Measurements from ENCODE around the gene TBC1D22A. TPM values are rescaled to one million over a fixed set of nuclear protein-coding genes. Genes with fewer than 3 reads are reported as not detected.

Gene TBC1D22A
- total and polyA plus RNA-seq, 9 of the 15 experiments (the other 6 are each of a cell fraction or from before 2014, with no cell fraction given) = 0.20 to 11.5 (median 5.2) TPM

GRCh38 chr22:47032091-47032943, 269.9 kb downstream of the TBC1D22A start (continued):
- TF ChIP-seq ZNF347 (CRISPR knock-in tag; IDR thresholded peaks at IDR 0.05; ENCODE audit: low read depth) (no peak), NKRF (IDR thresholded peaks at IDR 0.05; ENCODE audit: borderline replicate concordance) (no peak), EGR1 (conservative IDR thresholded peaks at IDR 0.05) (no peak), ZNF175 (CRISPR knock-in tag; IDR thresholded peaks at IDR 0.05; ENCODE audit: low read depth) (no peak), NCOR1 (IDR thresholded peaks at IDR 0.05) (no peak), GMEB1 (CRISPR knock-in tag; IDR thresholded peaks at IDR 0.05) (no peak), LARP7 (IDR thresholded peaks at IDR 0.05) (no peak), SPI1 (IDR thresholded peaks at IDR 0.05; ENCODE audit: borderline replicate concordance, low read depth, low read length) (no peak)

All from K562 (cell line).